ENCODE data around the gene ZNF500. TPM values are rescaled to one million over a fixed set of nuclear protein-coding genes. Genes with fewer than 3 reads are reported as not detected.
A peak's percentile ranks its signal among the peaks of the same experiment; 100 is the strongest.
"Not testable (repeated sequence)": the region's sequence is repeated elsewhere in the genome, so short reads cannot be mapped to it uniquely, and the experiment has no call there.

The ZNF500 gene
- total RNA-seq, 1 donor from 2014 or later: 4.8 TPM

DNA sequence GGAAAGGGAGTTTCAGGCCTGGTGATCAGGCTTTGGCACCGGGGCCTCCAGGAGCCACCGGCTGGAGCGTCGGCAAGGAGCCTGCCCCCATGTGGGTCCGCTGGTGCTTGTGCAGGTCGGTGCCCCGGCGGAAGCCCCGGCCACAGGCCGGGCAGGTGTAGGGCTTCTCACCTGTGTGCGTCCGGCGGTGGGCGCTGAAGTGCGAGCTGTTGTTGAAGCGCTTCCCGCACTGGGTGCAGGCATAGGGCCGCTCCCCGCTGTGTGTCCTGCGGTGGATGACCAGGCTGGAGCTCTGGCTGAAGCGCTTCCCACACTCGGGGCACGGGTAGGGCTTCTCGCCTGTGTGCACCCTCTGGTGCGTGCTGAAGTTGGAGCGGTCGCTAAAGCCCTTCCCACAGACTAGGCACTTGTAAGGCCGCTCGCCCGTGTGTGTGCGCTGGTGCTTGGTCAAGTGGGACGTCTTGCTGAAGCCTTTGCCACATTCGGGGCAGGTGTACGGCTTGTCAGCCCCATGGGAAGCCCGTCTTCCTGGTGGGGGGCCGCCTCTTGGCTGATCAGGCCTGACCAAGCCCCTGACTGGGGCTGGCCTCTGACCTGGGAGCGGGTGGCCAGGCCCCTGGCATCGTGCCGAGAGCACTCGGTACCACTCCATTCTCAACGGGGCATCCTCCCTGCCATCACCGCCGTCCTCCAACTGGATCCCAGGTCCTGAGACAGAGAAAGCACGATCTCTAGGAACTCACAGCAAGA is 14.4 kb downstream of the ZNF500 start:
- ATAC-seq (ENCODE audit: poor library complexity) (no peak), DNase-seq (no peak)
- intact Hi-C loops (cut with DNase I): no loop called here

DNA sequence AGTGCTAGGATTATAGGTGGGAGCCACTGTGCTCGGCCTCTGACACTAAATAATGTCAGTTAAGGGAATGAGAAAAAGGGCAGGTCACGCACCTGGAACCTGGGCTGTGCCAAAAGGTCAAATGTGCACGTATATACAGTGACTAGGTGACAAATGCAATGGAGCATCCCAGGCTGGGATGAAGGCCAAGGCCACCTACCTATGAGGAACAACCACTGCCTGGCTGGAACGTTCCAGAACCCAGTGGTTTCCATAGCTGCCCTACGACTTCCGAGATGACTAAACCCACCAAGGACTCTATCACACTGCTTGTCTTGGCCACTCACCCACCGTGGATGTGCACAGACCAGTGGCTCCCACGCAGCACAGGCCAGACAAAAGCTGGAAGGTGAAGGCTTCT is 16.1 kb downstream of the ZNF500 start:
- DNase-seq: no peak
- intact Hi-C loops (cut with DNase I): no loop called here
- ATAC-seq (ENCODE audit: poor library complexity): no peak

DNA sequence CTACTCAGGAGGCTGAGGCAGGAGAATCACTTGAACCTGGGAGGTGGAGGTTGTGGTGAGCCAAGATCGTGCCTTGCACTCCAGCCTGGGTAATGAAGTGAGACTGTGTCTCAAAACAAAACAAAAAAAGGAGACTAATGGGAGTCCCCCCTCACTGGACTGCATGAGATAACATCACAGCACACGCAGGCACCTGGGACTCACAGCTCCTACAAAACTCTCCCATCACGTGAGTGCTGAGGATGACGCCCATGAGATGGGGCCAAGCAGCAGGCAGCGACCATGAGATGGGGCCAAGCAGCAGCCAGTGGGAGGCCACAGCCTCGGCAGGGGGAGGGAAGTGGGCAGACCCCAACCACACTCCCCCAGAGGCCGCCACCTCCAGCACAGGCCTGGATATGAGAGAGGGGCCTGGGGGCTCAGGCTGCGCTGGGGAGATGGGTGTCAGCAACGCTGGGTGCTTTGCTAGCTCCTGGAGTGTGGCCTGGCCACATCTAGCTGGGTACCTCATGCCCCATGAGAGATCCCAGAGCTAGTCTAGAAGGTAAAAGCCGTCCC is 17.2 kb downstream of the ZNF500 start:
- intact Hi-C loops (cut with DNase I): no loop called here
- no peak for DNase-seq
- ATAC-seq (ENCODE audit: poor library complexity): no peak

DNA sequence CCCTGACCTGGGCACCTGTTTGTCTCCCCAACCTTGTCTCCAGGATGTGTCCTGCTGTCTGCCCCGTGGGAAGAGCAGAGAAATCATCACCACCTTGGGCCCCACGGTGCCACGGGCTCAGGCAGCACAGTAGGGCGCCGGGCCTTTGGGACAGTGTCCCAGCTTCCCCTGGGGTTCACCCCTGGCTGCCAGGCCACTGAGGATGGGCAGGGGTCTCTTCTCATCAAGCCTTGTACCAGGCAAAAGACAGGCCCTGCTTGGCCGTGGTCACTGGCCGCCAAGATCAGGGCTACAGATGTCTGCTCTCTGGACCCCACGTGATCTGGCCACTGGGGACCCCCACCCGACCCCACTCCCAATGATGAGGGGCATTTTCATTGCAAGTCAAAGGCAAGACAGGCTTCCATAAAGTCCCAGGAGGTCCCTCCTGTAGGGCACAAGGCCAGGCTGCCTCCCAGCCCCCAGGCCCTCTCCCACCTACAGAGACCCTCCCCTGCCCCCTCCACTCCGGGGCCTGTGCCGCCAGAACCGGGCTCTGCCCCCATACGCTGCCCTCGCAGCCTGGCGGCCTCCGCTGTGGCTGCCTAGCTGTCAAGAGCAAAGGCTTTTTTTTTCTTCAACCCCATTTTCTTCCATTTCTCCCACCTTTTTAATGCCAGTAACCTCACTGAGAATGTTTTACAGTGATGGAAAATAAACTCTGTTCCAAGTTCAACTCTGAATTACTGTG is 18.1 kb downstream of the ZNF500 start:
- no peak for DNase-seq

DNA sequence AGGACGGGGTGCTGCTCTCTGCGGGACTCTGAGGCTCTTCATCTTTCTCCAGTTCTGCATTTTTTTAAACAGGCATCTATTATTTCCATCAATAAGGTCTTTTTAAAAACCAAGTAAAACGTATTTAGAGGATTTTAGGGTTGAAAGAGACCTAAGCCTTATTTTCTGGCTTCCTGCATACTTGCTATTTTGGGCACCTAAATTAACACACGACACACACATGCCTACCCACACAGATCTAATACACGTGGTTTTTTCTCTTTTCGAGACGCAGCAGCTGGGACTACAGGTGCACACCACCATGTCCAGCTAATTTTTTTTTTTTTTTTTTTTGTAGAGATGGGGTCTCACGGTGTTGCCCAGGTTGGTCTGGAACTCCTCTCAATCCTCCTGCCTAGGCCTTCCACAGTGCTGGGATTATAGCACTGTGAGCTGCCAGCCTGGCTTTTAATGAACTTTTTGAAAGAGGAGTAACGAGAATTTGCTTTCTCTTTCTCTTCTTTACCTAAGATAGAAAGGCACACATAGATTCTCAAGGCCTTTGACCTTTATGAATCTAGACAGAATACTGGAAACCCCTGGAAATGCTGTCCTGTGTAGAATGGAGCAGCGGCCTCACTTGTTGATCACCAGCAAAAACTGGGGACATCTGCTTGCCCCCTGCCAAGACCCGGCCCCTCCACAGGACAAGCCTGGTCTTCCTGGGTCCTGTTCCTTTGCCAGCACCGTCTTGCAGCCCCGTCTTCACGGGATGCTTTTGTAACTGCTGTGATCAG is 18.9 kb downstream of the ZNF500 start:
- intact Hi-C loops (cut with DNase I): no loop called here
- DNase-seq (no peak), ATAC-seq (ENCODE audit: poor library complexity) (no peak)

More for the DNA sequence above, 18.1 kb downstream of the ZNF500 start:
- ATAC-seq (ENCODE audit: poor library complexity): no peak
- intact Hi-C loops (cut with DNase I): no loop called here

DNA sequence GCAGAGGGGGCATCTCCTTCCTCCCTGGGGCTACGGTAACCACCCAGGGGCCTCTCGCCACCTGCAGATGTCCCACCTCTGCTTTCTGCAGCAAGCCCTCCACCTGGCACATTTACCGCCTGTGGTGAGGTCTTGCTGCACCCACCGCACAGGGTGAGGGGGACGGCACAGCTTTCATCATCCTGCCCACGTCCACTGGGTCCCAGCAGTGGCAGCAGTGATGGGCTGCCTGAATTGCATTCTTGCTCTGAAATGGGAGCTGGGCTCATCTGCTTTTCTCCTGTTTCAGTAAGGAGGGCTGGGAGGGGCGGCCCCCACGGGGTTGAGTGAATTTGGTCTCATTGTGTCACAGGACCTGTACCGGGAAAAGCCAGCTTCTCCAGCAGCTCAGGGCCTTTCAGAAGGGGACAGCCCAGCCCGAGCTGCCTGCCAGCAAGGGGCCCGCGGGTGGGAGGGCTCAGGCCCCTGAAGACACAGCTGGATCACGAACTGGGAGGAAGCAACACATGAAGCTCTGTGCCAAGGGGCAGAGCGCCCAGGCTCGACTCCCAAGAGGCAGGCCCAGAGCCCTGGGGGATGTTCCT is 19.9 kb downstream of the ZNF500 start:
- DNase-seq: no peak
- intact Hi-C loops (cut with DNase I): no loop called here
- ATAC-seq (ENCODE audit: poor library complexity): peak; percentile 11

DNA sequence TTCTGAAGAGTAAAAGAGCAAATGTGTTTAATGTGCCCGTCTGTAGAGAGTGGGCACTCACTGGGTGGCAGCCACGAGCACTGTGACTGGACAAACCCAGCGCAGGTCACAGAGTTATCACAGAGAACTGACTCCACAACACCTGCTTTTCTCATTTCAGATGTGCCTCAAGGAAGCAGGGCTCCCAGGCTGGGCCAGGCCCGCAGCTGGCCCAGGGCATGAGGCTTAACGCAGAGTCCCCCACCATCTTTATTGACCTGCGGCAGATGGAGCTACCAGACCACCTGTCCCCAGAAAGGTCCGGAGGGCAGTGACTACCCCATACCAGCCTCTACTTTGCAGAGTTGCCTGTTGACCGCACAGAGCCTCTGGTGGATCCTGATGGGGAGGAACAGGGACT is 20.7 kb downstream of the ZNF500 start:
- DNase-seq (no peak), ATAC-seq (ENCODE audit: poor library complexity) (no peak)
- intact Hi-C loops (cut with DNase I): no loop called here

DNA sequence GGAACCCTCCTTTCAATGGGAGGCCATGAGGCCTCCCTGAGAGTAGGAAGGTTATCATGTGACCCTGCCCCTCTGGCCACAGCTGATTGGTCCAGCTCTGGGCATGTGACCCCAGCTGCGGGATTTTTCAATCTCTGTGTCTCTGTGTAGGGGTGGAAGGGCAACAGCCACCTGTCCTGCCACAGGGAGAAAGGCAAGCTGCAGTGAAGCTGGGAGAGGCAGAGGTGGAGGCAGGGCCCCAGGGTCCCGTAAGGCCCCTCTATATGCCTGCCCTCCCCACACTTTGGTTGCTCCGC is 21.7 kb downstream of the ZNF500 start:
- no peak for ATAC-seq (ENCODE audit: poor library complexity)
- no peak for DNase-seq
- intact Hi-C loops (cut with DNase I): no loop called here

DNA sequence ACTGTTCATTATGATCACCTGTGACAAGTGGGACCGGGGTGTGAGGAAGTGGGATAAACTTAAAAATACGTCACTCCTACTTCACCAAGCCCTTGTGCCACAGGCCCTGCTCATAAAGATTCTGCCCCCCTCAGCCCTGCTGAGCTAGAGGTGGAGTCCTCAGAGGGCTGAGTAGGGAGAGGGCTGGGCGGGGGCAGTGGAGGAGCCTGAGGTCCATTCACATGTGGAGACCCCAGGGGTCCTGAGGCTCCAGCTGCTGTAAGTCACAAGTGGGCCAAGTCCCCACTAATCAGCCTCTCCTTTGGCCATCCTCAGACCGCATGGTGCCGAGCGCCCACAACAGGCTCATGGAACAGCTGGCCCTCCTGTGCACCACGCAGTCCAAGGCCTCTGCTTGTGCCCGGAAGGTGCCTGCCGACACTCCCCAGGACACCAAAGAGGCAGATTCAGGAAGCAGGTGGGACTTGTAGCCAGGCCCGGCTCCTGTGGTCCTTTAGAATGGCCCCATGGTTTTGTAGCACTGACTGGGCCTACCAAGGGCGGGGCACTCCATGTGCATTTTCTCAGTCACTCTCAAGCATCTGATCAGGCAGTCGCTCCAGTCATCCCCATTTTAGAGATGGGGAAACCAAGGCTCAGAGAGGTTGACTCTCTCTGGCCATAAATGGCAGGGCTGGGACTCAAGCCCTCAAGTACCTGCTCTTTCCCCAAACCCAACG is 22.2 kb downstream of the ZNF500 start:
- intact Hi-C loops (cut with DNase I): no loop called here
- ATAC-seq (ENCODE audit: poor library complexity) (no peak), DNase-seq (no peak)

DNA sequence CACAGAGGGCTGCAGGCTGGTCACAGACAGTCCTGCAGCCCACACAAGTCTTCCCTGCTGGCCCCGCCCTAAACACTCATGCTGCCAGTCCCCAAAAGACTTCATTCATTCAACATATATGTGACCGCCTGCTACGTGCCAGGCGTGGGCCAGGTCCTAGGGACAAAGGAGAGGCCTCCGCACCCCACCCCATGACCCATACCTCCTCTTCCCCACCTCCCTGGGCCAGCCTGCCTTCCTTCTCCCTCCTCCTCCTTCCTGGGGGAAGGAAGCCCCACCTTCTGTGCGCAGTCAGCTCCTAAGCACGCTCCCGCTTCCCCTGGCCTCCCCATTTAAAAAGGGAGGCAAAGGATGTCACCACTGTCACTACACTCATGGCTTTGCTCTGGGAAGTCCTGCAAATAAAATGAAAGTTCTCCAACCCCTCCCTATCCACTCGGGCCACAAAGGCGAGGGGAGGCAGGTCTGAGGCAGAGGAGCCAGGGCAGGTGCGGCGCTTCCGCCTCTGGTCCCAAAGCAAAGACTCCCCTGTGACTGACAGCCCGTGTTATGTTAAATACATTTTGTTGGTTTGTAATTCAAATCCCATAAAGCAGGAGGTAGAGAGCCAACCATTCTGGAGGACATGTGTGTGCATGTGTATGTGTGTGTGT is 23.6 kb downstream of the ZNF500 start:
- intact Hi-C loops (cut with DNase I): no loop called here
- DNase-seq: no peak
- ATAC-seq (ENCODE audit: poor library complexity): peak; percentile 13

DNA sequence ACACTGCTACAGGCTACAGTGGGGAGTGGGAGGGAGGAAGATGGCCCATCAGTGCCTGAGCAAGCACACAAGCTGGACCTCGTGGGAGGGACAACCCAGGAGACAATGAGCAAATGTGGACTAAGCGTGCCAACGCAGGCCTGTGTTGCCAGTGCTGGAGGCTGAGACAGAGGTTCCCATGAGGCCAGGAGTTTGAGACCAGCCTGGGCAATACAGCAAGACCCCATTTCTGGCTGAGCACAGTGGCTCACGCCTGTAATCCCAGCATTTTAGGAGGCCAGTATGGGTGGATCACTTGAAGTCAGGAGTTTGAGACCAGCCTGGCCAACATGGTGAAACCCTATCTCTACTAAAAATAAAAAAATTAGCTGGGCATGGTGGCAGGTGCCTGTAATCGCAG is 28.6 kb downstream of the ZNF500 start:
- DNase-seq; ATAC-seq (ENCODE audit: poor library complexity): not testable (repeated sequence)
- intact Hi-C loops (cut with DNase I): loop anchor here (10.0 kb wide), 1 partner anchor 216 kb away; the partner anchor contains the start of gene SEC14L5

DNA sequence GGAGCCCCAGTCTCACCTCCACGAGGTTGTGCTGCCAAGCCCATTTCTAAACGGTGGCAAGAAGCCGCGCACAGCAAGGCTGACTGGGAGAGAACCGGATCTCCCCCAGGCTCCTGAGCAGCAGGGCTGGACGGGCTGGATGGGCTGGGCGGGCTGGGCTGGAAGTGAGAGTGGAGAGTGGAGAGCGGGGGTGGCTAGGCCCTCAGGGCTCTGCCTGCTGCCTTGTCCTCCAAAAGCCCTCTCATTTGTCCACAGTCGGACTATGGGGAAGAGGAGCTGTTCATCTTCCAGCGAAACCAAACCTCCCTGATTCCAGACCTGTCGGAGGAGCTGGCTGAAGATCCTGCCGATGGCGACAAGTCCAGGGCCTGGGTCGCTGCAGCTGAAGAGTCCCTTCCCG is 29.4 kb downstream of the ZNF500 start:
- ATAC-seq (ENCODE audit: poor library complexity) (no peak), DNase-seq (no peak)
- intact Hi-C loops (cut with DNase I): loop anchor here (10.0 kb wide), 1 partner anchor 217 kb away; the partner anchor contains the start of gene SEC14L5

DNA sequence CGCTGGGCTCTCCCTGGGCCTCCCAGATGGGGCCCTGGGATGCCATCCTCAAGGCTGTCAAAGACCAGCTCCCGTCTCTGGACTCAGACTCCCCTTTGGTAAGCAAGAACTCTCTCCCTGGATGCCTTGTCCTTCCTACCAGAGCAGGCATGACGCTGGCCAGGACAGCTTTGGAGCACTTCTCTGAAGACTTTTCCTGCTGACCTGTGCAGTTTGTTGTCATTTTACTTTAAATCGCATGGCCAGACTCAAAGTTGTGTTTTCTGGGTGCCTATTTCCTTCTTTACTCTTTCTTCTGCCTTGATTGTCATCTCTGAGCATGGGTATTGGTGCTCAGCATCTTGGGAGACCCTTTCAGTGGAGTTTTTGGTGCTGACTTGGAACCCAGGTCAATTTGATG is 30.4 kb downstream of the ZNF500 start:
- no peak for DNase-seq
- no peak for ATAC-seq (ENCODE audit: poor library complexity)
- intact Hi-C loops (cut with DNase I): loop anchor here (10.0 kb wide), 1 partner anchor 218 kb away; the partner anchor contains the start of gene SEC14L5

DNA sequence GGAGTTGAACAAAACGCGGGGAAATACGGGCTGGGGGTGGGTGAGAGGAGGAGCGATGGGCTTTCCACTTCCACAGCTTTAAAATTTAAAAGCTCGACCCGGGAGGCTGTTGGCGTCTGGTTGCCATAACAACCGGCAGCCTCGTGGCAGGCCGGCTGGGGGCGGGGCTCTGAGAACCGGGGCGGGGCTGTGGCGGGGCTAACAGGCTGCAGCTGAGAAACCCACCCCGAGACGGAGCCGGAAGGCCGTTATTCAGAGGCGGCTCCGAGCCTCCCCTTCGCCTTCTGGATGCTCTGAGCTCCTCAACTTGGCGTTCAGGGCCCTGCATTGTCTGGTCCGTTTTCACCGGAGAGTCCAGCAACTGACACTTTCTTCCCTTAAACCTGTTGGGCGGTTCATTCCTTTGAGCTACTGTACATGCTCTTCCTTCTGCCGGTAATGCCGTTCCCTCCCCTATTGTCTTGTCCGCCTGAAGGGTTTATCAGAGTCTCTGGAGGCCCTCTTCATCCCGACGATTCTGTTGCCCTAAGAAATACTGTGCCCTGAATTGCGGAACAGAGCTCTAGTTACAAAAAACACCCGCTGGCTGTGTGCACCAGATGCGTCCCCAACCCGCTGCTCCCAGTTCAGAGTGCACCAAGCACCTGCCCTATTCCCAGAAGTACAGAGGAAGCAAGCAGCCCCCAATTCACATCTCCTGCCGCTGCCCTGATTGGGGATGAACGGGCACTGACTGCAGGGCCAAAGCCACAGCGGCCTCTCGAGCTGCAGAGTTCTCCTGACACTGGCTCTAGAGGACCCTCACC is 32.0 kb downstream of the ZNF500 start:
- DNase-seq (peak; percentile 93), ATAC-seq (ENCODE audit: poor library complexity) (peak; percentile 90)
- intact Hi-C loops (cut with DNase I): loop anchor here (10.0 kb wide), 1 partner anchor 220 kb away; the partner anchor contains the start of gene SEC14L5

DNA sequence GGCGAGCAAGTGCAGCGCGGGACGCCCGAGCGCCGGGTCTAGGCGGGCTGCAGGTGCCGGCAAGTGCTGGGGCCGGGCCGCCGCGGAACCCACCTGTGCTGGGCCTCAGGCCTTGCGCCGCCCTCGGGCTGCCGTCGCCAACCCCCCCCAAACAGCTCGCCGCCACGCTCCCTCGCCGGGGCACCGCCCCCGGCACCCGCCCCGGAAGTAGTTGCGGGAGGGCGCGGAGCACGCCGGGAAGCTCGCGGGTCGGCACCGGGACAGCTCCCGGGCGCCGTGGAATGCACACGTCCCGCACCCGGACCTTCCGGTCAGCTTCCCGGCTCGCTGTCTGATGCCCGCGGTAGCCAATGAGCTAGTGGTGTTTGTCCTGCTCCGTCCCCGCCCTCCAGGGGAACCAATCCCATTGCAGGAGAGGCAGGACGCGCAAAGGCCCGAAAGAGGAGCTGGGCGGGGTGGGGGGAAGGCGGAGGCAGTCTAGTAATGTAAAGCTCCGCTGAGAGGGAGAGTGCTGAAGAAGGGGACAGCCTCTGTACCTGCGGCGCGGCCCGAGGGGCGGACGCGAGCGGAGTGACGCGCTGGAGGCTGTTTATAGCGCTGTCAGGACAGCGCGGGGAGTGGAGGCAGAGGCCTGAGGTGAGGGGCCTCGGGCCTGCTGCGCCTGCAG is 32.8 kb downstream of the ZNF500 start, which contains the start of the genes ANKS3 and DNAAF8:
TSS of gene ANKS3 (minus strand) at position 209 of the 667 bp plus-strand sequence. CDS start 4,122 bp downstream, outside the sequence.
TSS of gene DNAAF8 (plus strand) at position 475 of the 667 bp plus-strand sequence. CDS start 1,978 bp downstream, outside the sequence.
- ATAC-seq (ENCODE audit: poor library complexity): peak; percentile 98
- DNase-seq: peak; percentile 97
- intact Hi-C loops (cut with DNase I): loop anchor here (10.0 kb wide), 1 partner anchor 221 kb away; the partner anchor contains the start of gene SEC14L5

DNA sequence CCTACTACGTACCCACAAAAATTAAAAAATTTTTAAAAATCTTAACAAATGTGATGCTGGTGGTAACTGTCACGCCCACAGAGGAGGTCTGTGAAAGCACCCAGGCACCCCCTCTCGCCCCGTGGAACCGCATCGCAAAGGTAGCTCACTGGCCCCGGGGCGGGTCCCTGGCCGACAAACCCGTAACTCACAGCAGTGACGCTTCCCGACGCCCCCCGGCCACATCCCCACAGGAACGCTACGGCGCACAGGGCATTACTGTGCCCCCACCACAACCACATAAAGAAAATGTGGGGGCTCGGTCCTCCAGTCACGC is 33.3 kb downstream of the ZNF500 start:
- ATAC-seq (ENCODE audit: poor library complexity): no peak
- DNase-seq: no peak
- intact Hi-C loops (cut with DNase I): loop anchor here (10.0 kb wide), 1 partner anchor 221 kb away; the partner anchor contains the start of gene SEC14L5

Data from Right ventricle myocardium superior (tissue), 1 donor.